Astrocyte (in vitro differentiated cells and primary cell): ENCODE results near the gene DCTD. TPM values are rescaled to one million over a fixed set of nuclear protein-coding genes. Genes with fewer than 3 reads are reported as not detected.

Source experiments
- DNase-seq: peaks from one replicate; pipeline ENCODE4 v3.0.0-alpha.2; 2010; ENCODE audit warnings: low read depth
- FAIRE-seq: peaks from 2 replicates; lab custom pipeline; 2011; peaks lifted over from hg19 to GRCh38; lab: Jason Lieb, UNC
- H2AFZ ChIP-seq: 2 replicates; pipeline ENCODE4 v1.6.0; 2012; ENCODE audit warnings: low read depth, low read length, inconsistent platforms
- H3K27ac ChIP-seq: 2 replicates; pipeline ENCODE4 v1.5.1; 2011; ENCODE audit warnings: low read depth, low read length, inconsistent platforms
- H3K27me3 ChIP-seq: 2 replicates; pipeline ENCODE4 v1.6.0; 2011; ENCODE audit warnings: low read length, inconsistent platforms; ENCODE audit not compliant: insufficient read depth
- H3K36me3 ChIP-seq: 2 replicates; pipeline ENCODE4 v1.5.1; 2011; ENCODE audit warnings: low read length, inconsistent platforms; ENCODE audit not compliant: insufficient read depth
- H3K4me1 ChIP-seq: 2 replicates; pipeline ENCODE4 v1.5.1; 2011; ENCODE audit warnings: low read length, inconsistent platforms; ENCODE audit not compliant: insufficient read depth
- H3K4me2 ChIP-seq: 2 replicates; pipeline ENCODE4 v1.6.0; 2012; ENCODE audit warnings: low read length, inconsistent platforms
- H3K4me3 ChIP-seq: 2 replicates; pipeline ENCODE4 v1.5.1; 2011; ENCODE audit warnings: low read depth, mild to moderate bottlenecking, low read length, inconsistent platforms; ENCODE audit not compliant: insufficient read depth
- H3K79me2 ChIP-seq: 2 replicates; pipeline ENCODE4 v1.6.0; 2012; ENCODE audit warnings: mild to moderate bottlenecking, low read length, inconsistent platforms; ENCODE audit not compliant: insufficient read depth
- H3K9ac ChIP-seq: 2 replicates; pipeline ENCODE4 v1.6.0; 2012; ENCODE audit warnings: mild to moderate bottlenecking, low read length, inconsistent platforms
- H3K9me3 ChIP-seq: 2 replicates; pipeline ENCODE4 v1.5.1; 2012; ENCODE audit warnings: low read depth, mild to moderate bottlenecking, low read length, inconsistent platforms; ENCODE audit not compliant: insufficient read depth
- H4K20me1 ChIP-seq: 2 replicates; pipeline ENCODE4 v1.6.0; 2012; ENCODE audit warnings: low read length, inconsistent platforms; ENCODE audit not compliant: insufficient read depth
- H3K27ac Mint-ChIP-seq: one replicate; pipeline ENCODE4 v1.8.0; 2021; ENCODE audit warnings: mild to moderate bottlenecking, mixed read lengths; ENCODE audit not compliant: unreplicated experiment
- H3K27me3 Mint-ChIP-seq: one replicate; pipeline ENCODE4 v1.8.0; 2021; ENCODE audit warnings: low read depth, mixed read lengths; ENCODE audit not compliant: unreplicated experiment
- H3K36me3 Mint-ChIP-seq: one replicate; pipeline ENCODE4 v1.8.0; 2021; ENCODE audit warnings: low read depth, mixed read lengths; ENCODE audit not compliant: unreplicated experiment
- H3K4me1 Mint-ChIP-seq: one replicate; pipeline ENCODE4 v1.8.0; 2021; ENCODE audit warnings: low read depth, mixed read lengths; ENCODE audit not compliant: unreplicated experiment
- H3K4me3 Mint-ChIP-seq: one replicate; pipeline ENCODE4 v1.8.0; 2021; ENCODE audit warnings: mild to moderate bottlenecking, moderate library complexity, mixed read lengths; ENCODE audit not compliant: unreplicated experiment
- H3K9me3 Mint-ChIP-seq: one replicate; pipeline ENCODE4 v1.8.0; 2021; ENCODE audit warnings: mild to moderate bottlenecking, mixed read lengths; ENCODE audit not compliant: unreplicated experiment
- CTCF ChIP-seq: IDR thresholded peaks from 2 replicates; pipeline ENCODE4 v1.5.1; 2011; ENCODE audit warnings: low read depth, mild to moderate bottlenecking, inconsistent platforms, low read length, moderate library complexity; ENCODE audit not compliant: insufficient read depth
- EZH2 ChIP-seq: IDR thresholded peaks from 2 replicates; pipeline ENCODE4 v1.6.1; 2012; ENCODE audit warnings: mild to moderate bottlenecking, low read length, inconsistent platforms; ENCODE audit not compliant: insufficient read depth
- total RNA-seq: library from RNA; stranded (reverse); gene quantifications from 2 replicates; pipeline ENCODE4 v1.2.1, GENCODE V29; 2021

The DCTD gene
- total RNA-seq, 1 donor from 2014 or later, result 119 TPM

GRCh38 chr4:182878633-182879495 lies 38.3 kb downstream of the DCTD start:
- Histone ChIP-seq H4K20me1 (no peaks in the 10 kb centered on the region), H2AFZ (no peak overlapping the region), H3K27me3 (no peaks in the 10 kb centered on the region), H3K4me1 (peaks cover 20% of the 10 kb centered on the region), H3K4me2 (no peak overlapping the region), H3K4me3 (no peak overlapping the region), H3K27ac (no peak overlapping the region), H3K36me3 (no peaks in the 10 kb centered on the region), H3K9ac (no peak overlapping the region), H3K79me2 (no peaks in the 10 kb centered on the region), H3K9me3 (no peaks in the 10 kb centered on the region)
- DNase-seq (no peak), FAIRE-seq (no peak)
- no peak overlapping the region for H3K27ac Mint-ChIP-seq
- H3K4me1 Mint-ChIP-seq, result no peaks in the 10 kb centered on the region
- no peak for TF ChIP-seq CTCF
- TF ChIP-seq EZH2, result no peak
- peaks cover 5% of the 10 kb centered on the region for H3K27me3 Mint-ChIP-seq
- H3K4me3 Mint-ChIP-seq, result no peak overlapping the region
- H3K9me3 Mint-ChIP-seq, result peaks cover 3% of the 10 kb centered on the region
- peaks cover 32% of the 10 kb centered on the region for H3K36me3 Mint-ChIP-seq

GRCh38 chr4:182877326-182877883 lies 39.8 kb downstream of the DCTD start:
- no peaks in the 10 kb centered on the region for H3K4me1 Mint-ChIP-seq
- H3K4me2 ChIP-seq, result no peak overlapping the region
- H3K4me3 ChIP-seq, result no peak overlapping the region
- peaks cover 5% of the 10 kb centered on the region for H3K27me3 Mint-ChIP-seq
- DNase-seq (no peak), FAIRE-seq (no peak)
- H3K27me3 ChIP-seq, result no peaks in the 10 kb centered on the region
- H3K4me3 Mint-ChIP-seq, result no peak overlapping the region
- H3K9ac ChIP-seq, result no peak overlapping the region
- no peaks in the 10 kb centered on the region for H3K36me3 ChIP-seq
- no peak overlapping the region for H2AFZ ChIP-seq
- H3K9me3 ChIP-seq, result no peaks in the 10 kb centered on the region
- no peaks in the 10 kb centered on the region for H3K9me3 Mint-ChIP-seq
- peaks cover 18% of the 10 kb centered on the region for H3K36me3 Mint-ChIP-seq
- no peak overlapping the region for H3K27ac Mint-ChIP-seq
- no peaks in the 10 kb centered on the region for H3K79me2 ChIP-seq
- TF ChIP-seq CTCF, result peak; percentile 5
- no peak for TF ChIP-seq EZH2
- peaks cover 20% of the 10 kb centered on the region for H3K4me1 ChIP-seq
- H3K27ac ChIP-seq, result no peak overlapping the region
- H4K20me1 ChIP-seq, result no peaks in the 10 kb centered on the region

GRCh38 chr4:182876427-182876826 lies 40.8 kb downstream of the DCTD start:
- no peak overlapping the region for H3K4me3 Mint-ChIP-seq
- no peaks in the 10 kb centered on the region for H3K27me3 ChIP-seq
- no peak overlapping the region for H3K27ac Mint-ChIP-seq
- H4K20me1 ChIP-seq, result no peaks in the 10 kb centered on the region
- H3K27me3 Mint-ChIP-seq, result peaks cover 5% of the 10 kb centered on the region
- DNase-seq (no peak), FAIRE-seq (no peak)
- no peak overlapping the region for H3K4me2 ChIP-seq
- H2AFZ ChIP-seq, result no peak overlapping the region
- no peaks in the 10 kb centered on the region for H3K9me3 ChIP-seq
- no peaks in the 10 kb centered on the region for H3K36me3 ChIP-seq
- H3K4me1 Mint-ChIP-seq, result no peaks in the 10 kb centered on the region
- no peak overlapping the region for H3K9ac ChIP-seq
- TF ChIP-seq EZH2 (no peak), CTCF (no peak)
- H3K36me3 Mint-ChIP-seq, result peaks cover 21% of the 10 kb centered on the region
- no peaks in the 10 kb centered on the region for H3K79me2 ChIP-seq
- H3K4me3 ChIP-seq, result no peak overlapping the region
- H3K9me3 Mint-ChIP-seq, result no peaks in the 10 kb centered on the region
- peaks cover 16% of the 10 kb centered on the region for H3K4me1 ChIP-seq
- H3K27ac ChIP-seq, result no peak overlapping the region
